Thyroid gland (tissue), 4 donors: ENCODE measurements around the gene CACNA1E. TPM values are rescaled to one million over a fixed set of nuclear protein-coding genes. Genes with fewer than 3 reads are reported as not detected.

ENCODE experiments used
- DNase-seq, 2 donors: peaks; one replicate each; pipeline ENCODE4 v3.0.0-alpha.2; 2019
- H3K27ac ChIP-seq, 3 donors: fragments of 200-600 bp; sonication (generic); 1 replicate in 2 of 3; 2 replicates in 1 of 3; pipeline ENCODE4 v1.5.1; 2016 to 2019; ENCODE audit warnings: mild to moderate bottlenecking in 1 of 3, moderate library complexity in 1 of 3
- H3K27me3 ChIP-seq: fragments of 200-600 bp; sonication (generic); one replicate; pipeline ENCODE4 v1.5.1; 2019
- H3K36me3 ChIP-seq, 2 donors: fragments of 200-600 bp; sonication (generic); one replicate each; pipeline ENCODE4 v1.5.1; 2016 to 2019
- H3K4me1 ChIP-seq, 2 donors: fragments of 200-600 bp; sonication (generic); one replicate each; pipeline ENCODE4 v1.5.1; 2017 to 2019
- H3K4me3 ChIP-seq, 3 donors: fragments of 200-600 bp; sonication (generic); replicated peaks in 1 of 3; 1 replicate in 2 of 3; 2 replicates in 1 of 3; pipeline ENCODE4 v1.5.1; 2016; ENCODE audit warnings: mild to moderate bottlenecking in 1 of 3
- H3K9me3 ChIP-seq: fragments of 200-600 bp; sonication (generic); one replicate; pipeline ENCODE4 v1.5.1; 2017
- POLR2A ChIP-seq, 2 donors: fragments of 450-650 bp; IDR thresholded peaks; one replicate each; pipeline ENCODE4 v1.6.1; 2017; ENCODE audit warnings: antibody characterized with exemption in 2 of 2, mild to moderate bottlenecking in 2 of 2, moderate library complexity in 1 of 2
- WGBS, 2 donors: methylation state at CpG; one replicate each; pipeline ENCODE4 v1.1.5; 2017; 5-methylcytosine and 5-hydroxymethylcytosine counted together
- intact Hi-C: fragments of 100-400 bp; cut with DNase I; formaldehyde crosslinking; loops from one replicate; pipeline ENCODE4 v1.15.1; 2023
- total RNA-seq, 4 donors: library from RNA; depleted of rRNA; stranded (reverse); fragments of >200 nt; gene quantifications; one replicate each; pipeline ENCODE4 v1.2.3, GENCODE V29; 2016
- TF ChIP-seq, protein P1 (sequence below), 6 experiments: fragments of 200-600 bp in 3 of 6; fragments of 450-650 bp in 3 of 6; sonication (generic) in 3 of 6; IDR thresholded peaks; one replicate each; pipeline ENCODE4 v1.5.1; 2016 to 2019; ENCODE audit warnings: antibody characterized with exemption in 6 of 6, mild to moderate bottlenecking in 2 of 6, inconsistent platforms in 1 of 6, moderate library complexity in 1 of 6

CACNA1E gene
- total RNA-seq, 4 donors from 2014 or later: under 0.01 to 0.46 (median 0.15) TPM

DNA sequence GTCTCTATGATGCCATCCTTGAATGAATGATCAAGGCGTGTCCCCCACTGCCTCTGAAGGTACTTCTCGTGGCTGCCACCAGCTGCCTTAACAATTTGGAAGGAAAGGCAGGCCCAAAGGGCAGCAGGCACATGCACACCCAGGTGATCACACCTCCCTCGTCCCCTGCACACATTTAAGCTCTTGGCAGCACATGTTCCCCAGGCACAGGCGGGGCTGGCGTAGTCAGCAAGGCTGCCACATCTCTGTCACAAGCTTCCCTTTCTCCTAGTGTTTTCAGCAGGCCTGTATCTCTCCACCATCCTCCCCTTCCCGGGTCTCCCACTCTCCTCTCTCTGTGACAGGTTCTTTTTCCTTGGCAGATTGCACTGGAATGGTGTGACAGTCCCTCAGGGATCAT is 111.9 kb downstream of the CACNA1E start:
- no peaks in the 10 kb centered on the region for H3K36me3 ChIP-seq
- no peaks in the 10 kb centered on the region for H3K27me3 ChIP-seq
- WGBS, 2 donors: 84 to 85% methylated on average over 6 of the region's 6 CpGs
- no peak overlapping the region for H3K4me3 ChIP-seq
- TF ChIP-seq, protein P1, sequence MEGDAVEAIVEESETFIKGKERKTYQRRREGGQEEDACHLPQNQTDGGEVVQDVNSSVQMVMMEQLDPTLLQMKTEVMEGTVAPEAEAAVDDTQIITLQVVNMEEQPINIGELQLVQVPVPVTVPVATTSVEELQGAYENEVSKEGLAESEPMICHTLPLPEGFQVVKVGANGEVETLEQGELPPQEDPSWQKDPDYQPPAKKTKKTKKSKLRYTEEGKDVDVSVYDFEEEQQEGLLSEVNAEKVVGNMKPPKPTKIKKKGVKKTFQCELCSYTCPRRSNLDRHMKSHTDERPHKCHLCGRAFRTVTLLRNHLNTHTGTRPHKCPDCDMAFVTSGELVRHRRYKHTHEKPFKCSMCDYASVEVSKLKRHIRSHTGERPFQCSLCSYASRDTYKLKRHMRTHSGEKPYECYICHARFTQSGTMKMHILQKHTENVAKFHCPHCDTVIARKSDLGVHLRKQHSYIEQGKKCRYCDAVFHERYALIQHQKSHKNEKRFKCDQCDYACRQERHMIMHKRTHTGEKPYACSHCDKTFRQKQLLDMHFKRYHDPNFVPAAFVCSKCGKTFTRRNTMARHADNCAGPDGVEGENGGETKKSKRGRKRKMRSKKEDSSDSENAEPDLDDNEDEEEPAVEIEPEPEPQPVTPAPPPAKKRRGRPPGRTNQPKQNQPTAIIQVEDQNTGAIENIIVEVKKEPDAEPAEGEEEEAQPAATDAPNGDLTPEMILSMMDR (IDR thresholded peaks at IDR 0.05): no peak
- no peak for TF ChIP-seq POLR2A (IDR thresholded peaks at IDR 0.05)
- H3K27ac ChIP-seq: no peak overlapping the region
- H3K4me1 ChIP-seq: no peaks in the 10 kb centered on the region
- no peak for DNase-seq
- H3K9me3 ChIP-seq: no peaks in the 10 kb centered on the region
- intact Hi-C loops: no loop called here

DNA sequence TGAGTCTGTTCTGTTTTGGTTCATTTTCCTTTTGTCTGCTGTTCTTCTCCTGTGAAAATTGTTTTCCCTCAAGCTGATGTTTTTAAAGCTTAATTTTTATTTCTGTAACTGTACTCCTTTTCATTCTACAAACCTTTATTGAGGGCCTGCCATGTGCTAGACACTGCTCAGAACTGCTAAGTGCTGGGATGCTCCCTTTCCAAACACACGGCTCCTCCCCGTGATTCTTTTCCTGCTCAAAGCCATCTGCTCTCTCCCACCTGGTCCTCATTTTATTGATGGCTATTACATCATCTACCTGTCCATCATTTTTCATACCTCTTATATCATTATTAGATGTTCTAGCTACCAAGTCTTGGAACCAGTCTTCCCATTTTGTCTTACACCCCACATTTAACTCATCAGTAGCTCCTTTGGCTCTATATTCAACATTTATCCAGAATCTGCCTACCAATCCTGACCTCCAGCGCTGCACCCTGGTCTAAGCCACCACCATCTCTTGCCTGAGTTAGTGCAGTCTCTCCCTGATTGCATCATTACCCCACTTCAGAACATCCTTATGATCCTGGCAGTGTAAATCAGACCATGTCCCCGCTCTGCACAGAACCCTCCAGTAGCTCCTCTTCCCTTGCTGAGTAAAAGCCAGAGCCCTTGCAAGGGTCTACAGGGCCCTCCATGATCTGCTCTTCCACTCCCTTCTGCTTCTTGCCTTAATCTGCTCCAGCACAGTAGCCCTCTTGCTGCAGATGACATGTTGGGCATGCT is 118.1 kb downstream of the CACNA1E start:
- H3K36me3 ChIP-seq: no peaks in the 10 kb centered on the region
- no peak for DNase-seq
- intact Hi-C loops: no loop called here
- H3K27ac ChIP-seq: no peak overlapping the region
- H3K4me1 ChIP-seq: peaks cover 0 to 11% of the 10 kb centered on the region in 2 donors
- no peaks in the 10 kb centered on the region for H3K27me3 ChIP-seq
- TF ChIP-seq, protein P1 (IDR thresholded peaks at IDR 0.05): no peak
- no peak for TF ChIP-seq POLR2A (IDR thresholded peaks at IDR 0.05)
- no peak overlapping the region for H3K4me3 ChIP-seq
- H3K9me3 ChIP-seq: no peaks in the 10 kb centered on the region
- 91 to 92% methylated on average over 4 of the region's 4 CpGs for WGBS, 2 donors

DNA sequence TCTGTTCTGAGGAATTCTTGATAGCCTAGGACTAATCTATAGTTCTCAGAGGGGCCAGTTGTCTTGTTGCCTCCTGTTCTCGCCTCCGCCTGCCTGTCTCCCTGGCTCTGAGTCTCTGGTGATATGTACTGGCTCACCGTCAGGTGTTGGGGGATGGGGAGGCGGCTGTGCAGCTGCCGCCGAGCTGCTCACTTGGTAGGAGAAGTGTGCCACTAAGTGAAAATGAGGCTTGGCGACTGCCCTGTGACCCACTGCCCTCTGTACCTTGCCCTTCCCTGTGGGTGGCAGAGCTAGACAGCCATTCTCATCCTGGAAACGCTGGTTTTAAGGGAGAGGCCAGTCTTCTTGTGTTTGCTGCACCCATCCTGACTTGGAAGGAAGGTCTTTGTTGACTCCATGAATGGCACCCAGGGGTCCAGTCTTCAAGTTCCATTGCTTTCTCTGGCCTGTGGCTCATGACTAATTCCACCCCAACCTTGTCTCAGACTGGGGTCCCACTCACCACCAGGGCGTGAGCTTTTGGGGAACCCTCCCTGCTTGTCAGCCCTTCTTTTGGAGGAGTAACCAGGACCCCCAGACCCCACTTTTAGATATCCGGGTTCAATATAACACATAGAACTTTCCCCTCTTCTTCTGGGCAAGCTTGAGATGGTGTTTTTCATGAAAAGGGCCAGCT is 120.6 kb downstream of the CACNA1E start:
- TF ChIP-seq POLR2A (IDR thresholded peaks at IDR 0.05): no peak
- TF ChIP-seq, protein P1 (IDR thresholded peaks at IDR 0.05): no peak
- Histone ChIP-seq H3K27ac (no peak overlapping the region), H3K27me3 (no peaks in the 10 kb centered on the region), H3K36me3 (no peaks in the 10 kb centered on the region), H3K4me3 (no peak overlapping the region), H3K9me3 (no peaks in the 10 kb centered on the region), H3K4me1 (peaks cover 0 to 11% of the 10 kb centered on the region in 2 donors)
- WGBS, 2 donors: 87 to 93% methylated on average over 6 to 10 of the region's 10 CpGs
- no peak for DNase-seq
- intact Hi-C loops: no loop called here

DNA sequence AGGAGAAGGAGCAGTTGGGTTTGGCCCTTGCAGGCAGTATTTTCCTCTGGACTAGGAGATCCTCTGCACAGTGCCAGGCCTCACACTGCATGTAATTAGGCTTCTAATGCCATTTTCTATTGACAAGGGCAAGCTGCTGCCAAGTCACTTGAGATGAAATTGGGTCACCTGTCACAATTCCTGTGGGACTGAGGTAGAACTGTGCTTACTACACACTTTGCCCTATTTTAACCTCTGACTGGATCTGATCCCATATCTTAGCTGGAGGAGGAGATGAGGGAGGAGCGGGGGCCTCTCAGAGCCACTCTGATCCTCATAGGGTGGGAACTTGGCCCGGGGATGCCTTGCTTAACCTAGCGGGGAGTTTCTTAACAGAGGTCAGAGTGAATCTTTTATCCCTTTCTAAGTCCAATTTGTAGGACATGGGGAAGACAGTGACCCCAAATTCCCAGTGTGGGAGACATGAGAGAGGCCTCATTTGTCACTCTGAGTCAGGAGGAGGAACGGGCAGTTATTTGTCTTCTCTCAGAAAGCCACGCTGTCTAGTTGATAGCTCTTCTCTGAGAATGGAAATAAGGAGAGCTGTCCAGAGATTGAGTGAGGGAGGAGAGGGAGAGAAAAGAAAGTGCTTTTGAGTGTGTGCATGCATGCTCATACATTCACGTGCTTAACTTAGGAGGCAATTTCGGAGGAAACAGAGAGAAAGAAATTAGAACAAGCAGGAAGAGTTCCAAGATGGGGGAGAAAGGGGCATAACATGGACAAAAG is 121.3 kb downstream of the CACNA1E start:
- no peaks in the 10 kb centered on the region for H3K27me3 ChIP-seq
- 42 to 57% methylated on average over 7 of the region's 7 CpGs for WGBS, 2 donors
- H3K27ac ChIP-seq: no peak overlapping the region
- no peak for TF ChIP-seq POLR2A (IDR thresholded peaks at IDR 0.05)
- TF ChIP-seq, protein P1 (IDR thresholded peaks at IDR 0.05): no peak
- DNase-seq: peak; percentile 46
- no peaks in the 10 kb centered on the region for H3K9me3 ChIP-seq
- H3K4me1 ChIP-seq: peaks cover 0 to 11% of the 10 kb centered on the region in 2 donors
- no peak overlapping the region for H3K4me3 ChIP-seq
- intact Hi-C loops: no loop called here
- no peaks in the 10 kb centered on the region for H3K36me3 ChIP-seq
